ENCODE data around the gene NFIX.

Gene NFIX

GRCh38 chr19:13037161-13037560 is 41.9 kb downstream of the NFIX start:
- no peak for DNase-seq (ENCODE audit: low read depth in 2 of 2)

GRCh38 chr19:13037731-13038130 is 42.5 kb downstream of the NFIX start:
- DNase-seq (ENCODE audit: low read depth in 2 of 2), result no peak

- no peak for DNase-seq (ENCODE audit: low read depth in 2 of 2)
Observed at GRCh38 chr19:13038306-13039210, 43.3 kb downstream of the NFIX start.

GRCh38 chr19:13039211-13039789 is 44.0 kb downstream of the NFIX start:
- DNase-seq (ENCODE audit: low read depth in 2 of 2), result no peak

GRCh38 chr19:13040232-13040947 is 45.1 kb downstream of the NFIX start:
- DNase-seq (ENCODE audit: low read depth in 2 of 2), result no peak

GRCh38 chr19:13040948-13041292 is 45.6 kb downstream of the NFIX start:
- no peak for DNase-seq (ENCODE audit: low read depth in 2 of 2)

GRCh38 chr19:13042443-13043130 is 47.3 kb downstream of the NFIX start:
- DNase-seq (ENCODE audit: low read depth in 2 of 2), result no peak

- DNase-seq (ENCODE audit: low read depth in 2 of 2), result no peak
Observed at GRCh38 chr19:13043285-13043684, 48.0 kb downstream of the NFIX start.

- DNase-seq (ENCODE audit: low read depth in 2 of 2), result peak; percentile 25 to 32
Observed at GRCh38 chr19:13044231-13044836, 49.1 kb downstream of the NFIX start.

GRCh38 chr19:13045812-13046211 is 50.5 kb downstream of the NFIX start:
- no peak for DNase-seq (ENCODE audit: low read depth in 2 of 2)

- DNase-seq (ENCODE audit: low read depth in 2 of 2), result no peak
Observed at GRCh38 chr19:13047374-13047773, 52.1 kb downstream of the NFIX start.

- no peak for DNase-seq (ENCODE audit: low read depth in 2 of 2)
Observed at GRCh38 chr19:13050274-13050673, 55.0 kb downstream of the NFIX start.

GRCh38 chr19:13051557-13052165 is 56.4 kb downstream of the NFIX start:
- DNase-seq (ENCODE audit: low read depth in 2 of 2), result no peak

- DNase-seq (ENCODE audit: low read depth in 2 of 2), result no peak
Observed at GRCh38 chr19:13052447-13053175, 57.3 kb downstream of the NFIX start.

- no peak for DNase-seq (ENCODE audit: low read depth in 2 of 2)
Observed at GRCh38 chr19:13053238-13053637, 58.0 kb downstream of the NFIX start.

- no peak for DNase-seq (ENCODE audit: low read depth in 2 of 2)
Observed at GRCh38 chr19:13053761-13054625, 58.7 kb downstream of the NFIX start.

- DNase-seq (ENCODE audit: low read depth in 2 of 2), result no peak
Observed at GRCh38 chr19:13054626-13055212, 59.4 kb downstream of the NFIX start.

- DNase-seq (ENCODE audit: low read depth in 2 of 2), result no peak
Observed at GRCh38 chr19:13055213-13056051, 60.2 kb downstream of the NFIX start.

Data from stimulated activated CD8-positive, alpha-beta memory T cell treated with anti-CD3 and anti-CD28 coated beads, Interleukin-7, amount 100 ng/mL, for 1 hour (primary cell).